Measurements from ENCODE around the gene CDX1.

DNA sequence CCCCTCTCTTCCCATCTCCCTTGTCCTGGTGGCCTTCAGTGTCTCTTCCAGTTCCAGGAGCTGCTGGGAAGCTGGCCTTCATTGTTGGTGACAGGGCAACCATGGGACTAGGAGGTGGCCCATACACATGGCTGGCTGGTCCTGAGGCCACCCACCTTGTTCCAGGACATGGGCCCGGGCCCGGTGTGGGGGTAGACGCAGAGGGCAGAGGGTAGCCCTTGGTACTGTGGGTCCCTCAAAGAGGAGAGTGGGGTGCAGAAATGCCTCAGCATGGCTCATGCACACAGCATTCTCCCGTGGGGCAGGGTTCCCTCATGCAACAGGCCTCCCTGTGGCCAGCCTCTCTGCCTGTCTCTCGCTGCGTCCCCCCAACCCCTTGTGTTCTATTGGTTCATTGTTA is 44.1 kb downstream of the CDX1 start:
- no peak for TF ChIP-seq CBX5 (IDR thresholded peaks at IDR 0.05; ENCODE audit: low read depth, low read length)
- TF ChIP-seq SP1 (IDR thresholded peaks at IDR 0.05; ENCODE audit: low read depth, low read length): no peak
- TF ChIP-seq EZH2 (IDR thresholded peaks at IDR 0.05; ENCODE audit: low read depth, low read length, severe bottlenecking): no peak
- TF ChIP-seq, protein P1, sequence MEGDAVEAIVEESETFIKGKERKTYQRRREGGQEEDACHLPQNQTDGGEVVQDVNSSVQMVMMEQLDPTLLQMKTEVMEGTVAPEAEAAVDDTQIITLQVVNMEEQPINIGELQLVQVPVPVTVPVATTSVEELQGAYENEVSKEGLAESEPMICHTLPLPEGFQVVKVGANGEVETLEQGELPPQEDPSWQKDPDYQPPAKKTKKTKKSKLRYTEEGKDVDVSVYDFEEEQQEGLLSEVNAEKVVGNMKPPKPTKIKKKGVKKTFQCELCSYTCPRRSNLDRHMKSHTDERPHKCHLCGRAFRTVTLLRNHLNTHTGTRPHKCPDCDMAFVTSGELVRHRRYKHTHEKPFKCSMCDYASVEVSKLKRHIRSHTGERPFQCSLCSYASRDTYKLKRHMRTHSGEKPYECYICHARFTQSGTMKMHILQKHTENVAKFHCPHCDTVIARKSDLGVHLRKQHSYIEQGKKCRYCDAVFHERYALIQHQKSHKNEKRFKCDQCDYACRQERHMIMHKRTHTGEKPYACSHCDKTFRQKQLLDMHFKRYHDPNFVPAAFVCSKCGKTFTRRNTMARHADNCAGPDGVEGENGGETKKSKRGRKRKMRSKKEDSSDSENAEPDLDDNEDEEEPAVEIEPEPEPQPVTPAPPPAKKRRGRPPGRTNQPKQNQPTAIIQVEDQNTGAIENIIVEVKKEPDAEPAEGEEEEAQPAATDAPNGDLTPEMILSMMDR (IDR thresholded peaks at IDR 0.05; ENCODE audit: control extremely low read depth in 1 of 3, insufficient read depth in 1 of 3, low read depth in 1 of 3, low read length in 3 of 3): no peak
- TF ChIP-seq POLR2A (IDR thresholded peaks at IDR 0.05; ENCODE audit: control extremely low read depth in 1 of 2, low read depth in 2 of 2, low read length in 2 of 2): no peak
- no peak for TF ChIP-seq RAD21 (IDR thresholded peaks at IDR 0.05 in 1 of 2, conservative IDR thresholded peaks at IDR 0.05 in 1 of 2; ENCODE audit: low read depth in 2 of 2, low read length in 2 of 2)
- TF ChIP-seq SIN3A (conservative IDR thresholded peaks at IDR 0.05 in 1 of 2, IDR thresholded peaks at IDR 0.05 in 1 of 2; ENCODE audit: low read depth in 1 of 2, low read length in 2 of 2): no peak
- no peak for TF ChIP-seq ZNF274 (IDR thresholded peaks at IDR 0.05; ENCODE audit: borderline replicate concordance, extremely low read depth, low read length)
- no peak for TF ChIP-seq PHF8 (conservative IDR thresholded peaks at IDR 0.05; ENCODE audit: low read depth, low read length)
- TF ChIP-seq SIX5 (IDR thresholded peaks at IDR 0.05; ENCODE audit: low read depth, low read length): no peak
- TF ChIP-seq, protein P2, sequence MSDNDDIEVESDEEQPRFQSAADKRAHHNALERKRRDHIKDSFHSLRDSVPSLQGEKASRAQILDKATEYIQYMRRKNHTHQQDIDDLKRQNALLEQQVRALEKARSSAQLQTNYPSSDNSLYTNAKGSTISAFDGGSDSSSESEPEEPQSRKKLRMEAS (IDR thresholded peaks at IDR 0.05): no peak
- no peak for TF ChIP-seq MAFK (IDR thresholded peaks at IDR 0.05; ENCODE audit: low read depth, low read length)

All from H1 (cell line).